ENCODE results near the gene CBX4. TPM values are rescaled to one million over a fixed set of nuclear protein-coding genes. Genes with fewer than 3 reads are reported as not detected.

CBX4 gene
- total RNA-seq, 4 donors from 2014 or later = 5.6 to 17.2 (median 13.5) TPM

GRCh38 chr17:79785900-79786810, 53.1 kb downstream of the CBX4 start:
- TF ChIP-seq POLR2A (IDR thresholded peaks at IDR 0.05) (no peak), CTCF (IDR thresholded peaks at IDR 0.05) (no peak)
- Histone ChIP-seq H3K27me3 (peaks cover 16% of the 10 kb centered on the region), H3K27ac (no peak overlapping the region), H3K4me3 (replicated peaks in 1 of 3) (no peak overlapping the region), H3K9me3 (no peaks in the 10 kb centered on the region), H3K36me3 (no peaks in the 10 kb centered on the region), H3K4me1 (peaks cover 6 to 9% of the 10 kb centered on the region in 2 donors)
- no peak for DNase-seq
- intact Hi-C loops (cut with DNase I) = loop anchor here (5.0 kb wide), 1 partner anchor 206 kb away; no protein-coding TSS in a partner anchor
- 90 to 92% methylated on average over 8 to 14 of the region's 15 CpGs for WGBS, 2 donors

- Histone ChIP-seq H3K4me3 (replicated peaks in 1 of 3) (no peak overlapping the region), H3K36me3 (no peaks in the 10 kb centered on the region), H3K27me3 (peaks cover 8% of the 10 kb centered on the region), H3K27ac (no peak overlapping the region), H3K4me1 (peaks cover 4 to 8% of the 10 kb centered on the region in 2 donors), H3K9me3 (no peaks in the 10 kb centered on the region)
- no peak for DNase-seq
- TF ChIP-seq POLR2A (IDR thresholded peaks at IDR 0.05) = no peak
- TF ChIP-seq CTCF (IDR thresholded peaks at IDR 0.05) = no peak
- WGBS, 2 donors = 92 to 94% methylated on average over 13 to 15 of the region's 17 CpGs
- intact Hi-C loops (cut with DNase I) = loop anchor here (5.0 kb wide), 1 partner anchor 207 kb away; no protein-coding TSS in a partner anchor
Measured at GRCh38 chr17:79785017-79785899, 54.0 kb downstream of the CBX4 start.

GRCh38 chr17:79784353-79785016, 54.8 kb downstream of the CBX4 start:
- WGBS, 2 donors = 92 to 95% methylated on average over 22 to 23 of the region's 31 CpGs
- no peak for TF ChIP-seq POLR2A (IDR thresholded peaks at IDR 0.05)
- Histone ChIP-seq H3K27ac (no peak overlapping the region), H3K9me3 (no peaks in the 10 kb centered on the region), H3K4me3 (replicated peaks in 1 of 3) (no peak overlapping the region), H3K27me3 (peaks cover 4% of the 10 kb centered on the region), H3K4me1 (peaks cover 0 to under 1% of the 10 kb centered on the region in 2 donors), H3K36me3 (no peaks in the 10 kb centered on the region)
- intact Hi-C loops (cut with DNase I) = loop anchor here (5.0 kb wide), 1 partner anchor 208 kb away; no protein-coding TSS in a partner anchor
- no peak for DNase-seq

GRCh38 chr17:79783891-79784290, 55.3 kb downstream of the CBX4 start:
- H3K9me3 ChIP-seq = no peaks in the 10 kb centered on the region
- DNase-seq = no peak
- no peaks in the 10 kb centered on the region for H3K36me3 ChIP-seq
- H3K27ac ChIP-seq = no peak overlapping the region
- H3K27me3 ChIP-seq = no peaks in the 10 kb centered on the region
- intact Hi-C loops (cut with DNase I) = no loop called here
- WGBS, 2 donors = 96 to 98% methylated on average over 17 to 18 of the region's 18 CpGs
- H3K4me3 ChIP-seq (replicated peaks in 1 of 3) = no peak overlapping the region
- TF ChIP-seq POLR2A (IDR thresholded peaks at IDR 0.05) (no peak), CTCF (IDR thresholded peaks at IDR 0.05) (no peak)
- H3K4me1 ChIP-seq = no peaks in the 10 kb centered on the region

Other genes with a start within 250 kb of the CBX4 start
- not detected for gene RBFOX3, start 228.4 kb downstream of the CBX4 start, total RNA-seq
- not detected for gene ENPP7, start 108.5 kb downstream of the CBX4 start, total RNA-seq
- 1 to 10 TPM in 3 of 4 donors, under 1 TPM in 1; 0.54 to 1.7 (median 1.1) TPM for gene CBX2, start 61.3 kb downstream of the CBX4 start, total RNA-seq
- 1 to 10 TPM; 1.7 to 3.5 (median 2.7) TPM for gene CBX8, start 42.4 kb downstream of the CBX4 start, total RNA-seq
- 10 to 100 TPM; 25.4 to 32.2 (median 29.8) TPM for gene TBC1D16, start 196.4 kb upstream of the CBX4 start, total RNA-seq
- 10 to 100 TPM in 2 of 4 donors, 1 to 10 TPM in 2; 6.7 to 17.3 (median 9.4) TPM for gene CCDC40, start 197.2 kb upstream of the CBX4 start, total RNA-seq

All from thyroid gland (tissue), 4 donors.